AG09319 (cell line): ENCODE measurements around the gene AFAP1.

ENCODE experiments used
- DNase-seq: peaks from one replicate; pipeline ENCODE4 v3.0.0-alpha.2; 2010; ENCODE audit warnings: low read depth; ENCODE audit errors: extremely low read depth
- CTCF ChIP-seq: IDR thresholded peaks from 2 replicates; pipeline ENCODE4 v1.5.1; 2011; ENCODE audit warnings: low read depth, mild to moderate bottlenecking, inconsistent platforms, low read length, moderate library complexity

The AFAP1 gene

GRCh38 chr4:7967501-7968261, 28.0 kb upstream of the AFAP1 start:
- no peak for DNase-seq
- no peak for TF ChIP-seq CTCF

GRCh38 chr4:7967063-7967440, 27.4 kb upstream of the AFAP1 start:
- DNase-seq, result no peak
- no peak for TF ChIP-seq CTCF

- DNase-seq, result no peak
- no peak for TF ChIP-seq CTCF
Measured at GRCh38 chr4:7966281-7967062, 26.8 kb upstream of the AFAP1 start.

GRCh38 chr4:7964890-7965662, 25.4 kb upstream of the AFAP1 start:
- no peak for DNase-seq
- TF ChIP-seq CTCF, result no peak

GRCh38 chr4:7964459-7964858, 24.8 kb upstream of the AFAP1 start:
- no peak for TF ChIP-seq CTCF
- DNase-seq, result no peak

GRCh38 chr4:7963691-7964090, 24.0 kb upstream of the AFAP1 start:
- no peak for TF ChIP-seq CTCF
- DNase-seq, result no peak
